Fibroblast of lung (primary cell): ENCODE data around the gene GPX4. TPM values are rescaled to one million over a fixed set of nuclear protein-coding genes. Genes with fewer than 3 reads are reported as not detected.

Experiments used
- DNase-seq, 2 donors: peaks; one replicate each; pipeline versions ENCODE4 v3.0.0 to v3.0.0-alpha.2; 2010; ENCODE audit warnings: low read depth in 2 of 2
- H2AFZ ChIP-seq: 2 replicates; pipeline ENCODE4 v1.5.1; 2012; ENCODE audit warnings: low read length, control low read depth, inconsistent platforms
- H3K27ac ChIP-seq: 2 replicates; pipeline ENCODE4 v1.5.1; 2011; ENCODE audit warnings: low read length, control low read depth; ENCODE audit not compliant: insufficient read depth
- H3K27me3 ChIP-seq: 2 replicates; pipeline ENCODE4 v1.5.1; 2011; ENCODE audit warnings: mild to moderate bottlenecking, low read length; ENCODE audit not compliant: control insufficient read depth, insufficient read depth
- H3K36me3 ChIP-seq: 2 replicates; pipeline ENCODE4 v1.5.1; 2011; ENCODE audit warnings: low read length; ENCODE audit not compliant: control insufficient read depth, insufficient read depth
- H3K4me1 ChIP-seq: 2 replicates; pipeline ENCODE4 v1.5.1; 2011; ENCODE audit warnings: low read length; ENCODE audit not compliant: control insufficient read depth, insufficient read depth; ENCODE audit errors: extremely low read depth
- H3K4me2 ChIP-seq: 2 replicates; pipeline ENCODE4 v1.5.1; 2011; ENCODE audit warnings: low read length, control low read depth; ENCODE audit not compliant: insufficient read depth; ENCODE audit errors: extremely low read depth
- H3K4me3 ChIP-seq, 4 experiments: fragments of 200-600 bp in 1 of 4; sonication (generic) in 1 of 4; replicated peaks in 1 of 4; 2 replicates each; pipeline ENCODE4 v1.5.1; 2011 to 2016; ENCODE audit warnings: low read length in 4 of 4, low read depth in 3 of 4, mild to moderate bottlenecking in 3 of 4, control low read depth in 2 of 4, inconsistent platforms in 1 of 4, mixed read lengths in 1 of 4; ENCODE audit not compliant: insufficient read depth in 1 of 4; ENCODE audit errors: control extremely low read depth in 1 of 4
- H3K79me2 ChIP-seq: 2 replicates; pipeline ENCODE4 v1.5.1; 2012; ENCODE audit warnings: mild to moderate bottlenecking, low read length, inconsistent platforms; ENCODE audit not compliant: control insufficient read depth, insufficient read depth
- H3K9ac ChIP-seq: 2 replicates; pipeline ENCODE4 v1.5.1; 2011; ENCODE audit warnings: mild to moderate bottlenecking, low read length, control low read depth; ENCODE audit not compliant: insufficient read depth
- H3K9me3 ChIP-seq: 2 replicates; pipeline ENCODE4 v1.5.1; 2012; ENCODE audit warnings: low read depth, low read length; ENCODE audit not compliant: control insufficient read depth, insufficient read depth
- H4K20me1 ChIP-seq: 2 replicates; pipeline ENCODE4 v1.5.1; 2011; ENCODE audit warnings: low read length; ENCODE audit not compliant: control insufficient read depth, insufficient read depth; ENCODE audit errors: extremely low read depth
- CTCF ChIP-seq, 2 donors: IDR thresholded peaks in 1 of 2; conservative IDR thresholded peaks in 1 of 2; 1 replicate in 1 of 2; 2 replicates in 1 of 2; pipeline ENCODE4 v1.5.1; 2011 to 2012; ENCODE audit warnings: low read length in 2 of 2, control low read depth in 1 of 2, inconsistent platforms in 1 of 2, low read depth in 1 of 2, mild to moderate bottlenecking in 1 of 2
- EZH2 ChIP-seq: IDR thresholded peaks from 2 replicates; pipeline ENCODE4 v1.5.1; 2012; ENCODE audit warnings: low read length, control low read depth, mild to moderate bottlenecking; ENCODE audit errors: missing control alignments
- polyA plus RNA-seq, 2 donors: library from polyadenylated mRNA; depleted of rRNA in 1 of 2; stranded (reverse) in 1 of 2; unstranded in 1 of 2; fragments of >200 nt; gene quantifications; 2 replicates each; pipeline ENCODE4 v1.2.1, GENCODE V29; 2011 to 2012; ENCODE audit warnings: missing spikeins in 1 of 2
- total RNA-seq: library from RNA; depleted of rRNA; stranded (reverse); fragments of >200 nt; gene quantifications from 2 replicates; pipeline ENCODE4 v1.2.1, GENCODE V29; 2014

The GPX4 gene
- total and polyA plus RNA-seq, 2 donors (not counting 1 experiment from before 2014, with no cell fraction given): 325 to 430 TPM

DNA sequence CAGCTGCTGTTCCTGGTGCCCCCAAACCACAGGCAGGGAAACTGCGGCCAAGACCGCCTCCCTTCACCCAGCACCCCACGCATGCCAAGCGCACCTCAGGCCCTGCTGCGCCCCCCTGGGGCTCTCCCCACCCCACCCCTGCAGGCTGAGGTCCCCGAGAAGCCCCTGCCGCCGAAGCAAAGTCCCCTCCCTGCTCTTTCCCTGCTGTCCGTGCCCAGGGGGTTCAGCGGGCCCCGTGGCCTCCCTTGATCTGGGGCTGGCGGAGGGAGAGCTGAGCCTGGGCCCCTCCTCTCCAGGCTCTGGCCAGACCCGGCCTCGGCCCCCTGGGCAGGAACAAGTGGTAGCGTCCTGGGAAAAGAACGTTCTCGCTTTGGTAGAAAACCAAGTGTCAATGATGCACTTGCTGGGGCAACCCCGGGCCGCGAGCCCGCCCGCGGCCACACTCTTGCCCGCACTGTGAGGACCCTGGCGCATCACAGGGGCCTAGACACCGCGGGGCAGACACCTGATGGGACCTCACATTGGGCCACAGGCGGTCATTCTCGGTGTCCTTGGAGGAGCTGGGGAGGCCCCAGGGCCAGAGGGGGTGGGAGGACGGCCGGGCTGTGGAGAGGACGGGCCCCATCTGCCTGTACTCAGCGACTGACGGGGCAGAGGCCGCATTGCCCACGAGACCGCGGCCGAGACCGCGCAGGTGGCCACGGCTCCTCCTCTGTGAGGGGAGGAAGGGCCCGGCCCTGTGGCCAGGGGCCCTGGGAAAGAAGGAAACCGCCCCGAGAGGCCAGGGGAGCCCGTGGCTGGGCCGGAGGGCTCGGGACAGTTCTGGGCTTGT lies 29.0 kb downstream of the GPX4 start:
- H3K27ac ChIP-seq: peak overlapping the region; percentile 98
- peaks cover 58% of the 10 kb centered on the region for H3K79me2 ChIP-seq
- no peaks in the 10 kb centered on the region for H3K9me3 ChIP-seq
- H3K4me1 ChIP-seq: peaks cover 4% of the 10 kb centered on the region
- H2AFZ ChIP-seq: no peak overlapping the region
- peak overlapping the region; percentile 34 to 87 (median 77) for H3K4me3 ChIP-seq
- peak overlapping the region; percentile 85 for H3K4me2 ChIP-seq
- DNase-seq: no peak
- H4K20me1 ChIP-seq: no peaks in the 10 kb centered on the region
- no peaks in the 10 kb centered on the region for H3K27me3 ChIP-seq
- H3K36me3 ChIP-seq: peaks cover 15% of the 10 kb centered on the region
- TF ChIP-seq EZH2 (no peak), CTCF (conservative IDR thresholded peaks at IDR 0.05 in 1 of 2, IDR thresholded peaks at IDR 0.05 in 1 of 2; ENCODE audit: low read depth in 1 of 2, low read length in 2 of 2) (no peak)
- peak overlapping the region; percentile 98 for H3K9ac ChIP-seq

DNA sequence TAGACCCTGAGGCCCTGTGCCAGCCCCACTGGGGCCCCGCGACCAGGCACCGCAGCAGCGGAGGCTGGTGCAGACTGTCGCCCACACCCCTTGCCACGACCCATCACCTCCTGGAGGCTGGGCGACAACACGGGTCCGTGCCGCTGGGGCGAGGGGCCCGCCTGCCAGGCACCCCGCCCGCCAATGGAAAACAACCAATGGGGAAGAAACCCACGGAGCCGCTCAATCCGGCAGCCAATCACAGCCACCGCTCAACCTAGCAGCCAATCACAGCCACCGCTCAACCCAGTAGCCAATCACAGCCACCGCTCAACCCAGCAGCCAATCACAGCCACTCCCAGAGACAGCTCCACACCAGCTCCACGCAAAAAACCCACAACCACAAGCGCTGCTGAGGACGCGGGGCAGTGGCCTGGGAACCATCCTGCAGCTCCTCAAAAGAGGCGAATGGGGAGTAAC lies 29.7 kb downstream of the GPX4 start:
- H3K4me2 ChIP-seq: no peak overlapping the region
- no peaks in the 10 kb centered on the region for H3K9me3 ChIP-seq
- no peak overlapping the region for H3K9ac ChIP-seq
- TF ChIP-seq CTCF (conservative IDR thresholded peaks at IDR 0.05 in 1 of 2, IDR thresholded peaks at IDR 0.05 in 1 of 2; ENCODE audit: low read depth in 1 of 2, low read length in 2 of 2) (no peak), EZH2 (no peak)
- H3K4me1 ChIP-seq: peaks cover 4% of the 10 kb centered on the region
- DNase-seq: no peak
- peaks cover 13% of the 10 kb centered on the region for H3K36me3 ChIP-seq
- H4K20me1 ChIP-seq: no peaks in the 10 kb centered on the region
- H3K79me2 ChIP-seq: peaks cover 52% of the 10 kb centered on the region
- H3K27me3 ChIP-seq: no peaks in the 10 kb centered on the region
- H3K27ac ChIP-seq: peak overlapping the region; percentile 98
- H2AFZ ChIP-seq: no peak overlapping the region
- no peak overlapping the region for H3K4me3 ChIP-seq

DNA sequence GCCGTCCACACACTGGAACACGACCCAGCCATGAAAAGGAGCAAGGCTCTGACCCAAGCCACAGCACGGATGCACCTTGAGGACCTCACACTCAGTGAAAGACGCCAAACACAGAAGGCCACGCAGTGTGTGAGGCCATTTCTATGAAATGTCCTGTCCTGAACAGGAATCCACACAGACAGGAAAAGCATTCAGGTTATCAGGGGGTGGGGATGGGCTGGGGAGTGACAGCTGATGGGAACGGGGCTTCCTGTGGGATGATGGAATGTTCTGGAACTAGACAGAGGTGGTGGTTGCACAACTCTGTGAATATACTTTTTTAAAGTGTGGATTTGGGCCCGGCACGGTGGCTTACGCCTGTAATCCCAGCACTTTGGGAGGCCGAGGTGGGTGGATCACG lies 30.6 kb downstream of the GPX4 start:
- no peak overlapping the region for H3K4me2 ChIP-seq
- no peak overlapping the region for H3K9ac ChIP-seq
- peaks cover 45% of the 10 kb centered on the region for H3K79me2 ChIP-seq
- TF ChIP-seq CTCF (conservative IDR thresholded peaks at IDR 0.05 in 1 of 2, IDR thresholded peaks at IDR 0.05 in 1 of 2; ENCODE audit: low read depth in 1 of 2, low read length in 2 of 2) (no peak), EZH2 (no peak)
- H3K27ac ChIP-seq: peak overlapping the region; percentile 98
- no peaks in the 10 kb centered on the region for H3K27me3 ChIP-seq
- no peaks in the 10 kb centered on the region for H3K9me3 ChIP-seq
- no peak for DNase-seq
- no peaks in the 10 kb centered on the region for H4K20me1 ChIP-seq
- H3K4me3 ChIP-seq: no peak overlapping the region
- peaks cover 14% of the 10 kb centered on the region for H3K36me3 ChIP-seq
- peaks cover 4% of the 10 kb centered on the region for H3K4me1 ChIP-seq
- H2AFZ ChIP-seq: no peak overlapping the region
